ENCODE measurements around the gene STAU1. TPM values are rescaled to one million over a fixed set of nuclear protein-coding genes. Genes with fewer than 3 reads are reported as not detected.

The STAU1 gene
- total RNA-seq, 4 donors from 2014 or later = 67.1 to 99.8 (median 75.0) TPM

- DNase-seq (ENCODE audit: low spot score) = no peak
- no peak for ATAC-seq (ENCODE audit: low FRiP score)
- no peak for TF ChIP-seq CTCF (IDR thresholded peaks at IDR 0.05)
Observed at GRCh38 chr20:49165611-49166010, 22.5 kb downstream of the STAU1 start.

- DNase-seq (ENCODE audit: low spot score) = no peak
- TF ChIP-seq CTCF (IDR thresholded peaks at IDR 0.05) = no peak
- no peak for ATAC-seq (ENCODE audit: low FRiP score)
Observed at GRCh38 chr20:49163696-49164095, 24.4 kb downstream of the STAU1 start.

- no peak for TF ChIP-seq CTCF (IDR thresholded peaks at IDR 0.05)
- ATAC-seq (ENCODE audit: low FRiP score) (peak; percentile 44), DNase-seq (ENCODE audit: low spot score) (no peak)
Observed at GRCh38 chr20:49161428-49162152, 26.5 kb downstream of the STAU1 start.

GRCh38 chr20:49160057-49160929 lies 27.8 kb downstream of the STAU1 start:
- ATAC-seq (ENCODE audit: low FRiP score) (no peak), DNase-seq (ENCODE audit: low spot score) (no peak)
- TF ChIP-seq CTCF (IDR thresholded peaks at IDR 0.05) = no peak

- no peak for DNase-seq (ENCODE audit: low spot score)
- no peak for ATAC-seq (ENCODE audit: low FRiP score)
- no peak for TF ChIP-seq CTCF (IDR thresholded peaks at IDR 0.05)
Observed at GRCh38 chr20:49157146-49157545, 31.0 kb downstream of the STAU1 start.

- ATAC-seq (ENCODE audit: low FRiP score) (no peak), DNase-seq (ENCODE audit: low spot score) (no peak)
- no peak for TF ChIP-seq CTCF (IDR thresholded peaks at IDR 0.05)
Observed at GRCh38 chr20:49156481-49156880, 31.7 kb downstream of the STAU1 start.
